ENCODE data around the gene CYP2W1.
"Not testable (repeated sequence)": the region's sequence is repeated elsewhere in the genome, so short reads cannot be mapped to it uniquely, and the experiment has no call there.

Gene CYP2W1

DNA sequence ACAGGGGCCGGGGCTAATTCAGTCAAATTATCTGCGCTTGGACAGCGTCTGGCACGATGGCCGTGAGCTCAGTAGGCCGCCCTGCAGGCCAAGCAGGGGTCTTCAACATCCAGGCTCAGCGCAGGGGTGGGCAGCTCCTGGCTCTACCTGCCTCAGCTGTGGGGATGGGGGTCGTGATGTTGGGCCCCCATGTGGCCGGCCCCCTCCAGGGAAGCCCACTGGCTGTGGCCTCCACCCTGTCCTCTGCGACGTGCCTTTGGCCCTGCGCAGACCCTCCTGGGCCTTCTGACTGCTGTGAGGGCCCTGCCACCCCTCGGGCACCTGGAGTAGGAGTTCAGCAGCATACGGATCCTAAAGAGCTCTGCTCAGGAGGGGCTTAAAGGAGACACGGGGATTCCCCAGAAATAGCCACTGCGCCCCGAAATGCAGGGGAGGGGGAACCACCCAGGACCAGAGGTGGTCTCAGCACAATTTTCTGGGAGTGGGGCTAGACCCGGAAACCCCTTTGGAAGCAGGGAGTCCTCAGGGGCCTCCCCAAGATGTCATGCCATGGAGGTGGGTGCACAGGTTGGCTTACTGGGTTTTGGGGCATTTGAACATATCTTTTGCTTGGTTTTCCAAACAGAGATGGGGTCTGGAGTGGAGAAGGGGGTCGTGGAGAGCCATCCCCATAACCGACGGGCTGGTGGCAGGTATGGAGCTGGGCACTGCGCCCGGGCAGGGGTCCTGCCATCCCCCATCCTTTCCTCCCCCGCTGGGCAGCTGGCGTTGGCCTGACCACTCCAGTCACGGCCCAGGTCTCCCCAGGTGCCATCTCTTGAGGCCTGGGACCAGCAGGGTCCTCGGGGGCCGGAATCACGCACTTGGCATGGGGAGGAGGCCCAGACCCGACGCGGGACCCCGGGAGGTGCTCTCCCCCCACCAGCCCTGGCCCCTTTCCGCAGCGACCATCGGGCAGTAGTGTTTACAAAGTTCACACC lies 24.5 kb upstream of the CYP2W1 start:
- DNase-seq (no peak), ATAC-seq (no peak)
- Mint-ChIP-seq H3K27me3 (peaks cover 17% of the 10 kb centered on the region), H3K4me1 (peaks cover 11% of the 10 kb centered on the region), H3K9me3 (no peaks in the 10 kb centered on the region), H3K27ac (no peak overlapping the region), H3K4me3 (no peak overlapping the region)

- Mint-ChIP-seq H3K27me3 (peaks cover 17% of the 10 kb centered on the region), H3K27ac (peak overlapping the region in 1 of 2 donors; percentile 19), H3K4me1 (peaks cover 19% of the 10 kb centered on the region), H3K9me3 (no peaks in the 10 kb centered on the region), H3K4me3 (no peak overlapping the region)
- no peak for ATAC-seq
- no peak for DNase-seq
Observed at GRCh38 chr7:959271-959670, 23.7 kb upstream of the CYP2W1 start.

DNA sequence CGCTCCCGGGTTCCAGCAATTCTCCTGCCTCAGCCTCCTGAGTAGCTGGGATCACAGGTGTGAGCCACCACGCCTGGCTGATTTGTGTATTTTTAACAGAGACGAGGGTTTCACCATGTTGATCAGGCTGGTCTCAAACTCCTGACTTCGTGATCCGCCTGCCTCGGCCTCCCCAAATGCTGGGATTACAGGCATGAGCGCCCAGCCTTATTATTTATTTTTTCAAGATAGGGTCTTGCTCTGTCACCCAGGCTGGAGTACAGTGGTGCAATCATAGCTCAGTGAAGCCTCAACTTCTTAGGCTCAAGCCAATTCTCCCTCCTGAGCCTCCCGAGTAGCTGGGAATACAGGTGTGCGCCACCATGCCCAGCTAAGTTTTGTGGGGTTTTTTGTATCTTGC lies 23.2 kb upstream of the CYP2W1 start:
- peaks cover 17% of the 10 kb centered on the region for H3K27me3 Mint-ChIP-seq
- peaks cover 23% of the 10 kb centered on the region for H3K4me1 Mint-ChIP-seq
- peak overlapping the region in 1 of 2 donors; percentile 19 for H3K27ac Mint-ChIP-seq
- not testable (repeated sequence) for ATAC-seq, H3K4me3 Mint-ChIP-seq, H3K9me3 Mint-ChIP-seq, DNase-seq

DNA sequence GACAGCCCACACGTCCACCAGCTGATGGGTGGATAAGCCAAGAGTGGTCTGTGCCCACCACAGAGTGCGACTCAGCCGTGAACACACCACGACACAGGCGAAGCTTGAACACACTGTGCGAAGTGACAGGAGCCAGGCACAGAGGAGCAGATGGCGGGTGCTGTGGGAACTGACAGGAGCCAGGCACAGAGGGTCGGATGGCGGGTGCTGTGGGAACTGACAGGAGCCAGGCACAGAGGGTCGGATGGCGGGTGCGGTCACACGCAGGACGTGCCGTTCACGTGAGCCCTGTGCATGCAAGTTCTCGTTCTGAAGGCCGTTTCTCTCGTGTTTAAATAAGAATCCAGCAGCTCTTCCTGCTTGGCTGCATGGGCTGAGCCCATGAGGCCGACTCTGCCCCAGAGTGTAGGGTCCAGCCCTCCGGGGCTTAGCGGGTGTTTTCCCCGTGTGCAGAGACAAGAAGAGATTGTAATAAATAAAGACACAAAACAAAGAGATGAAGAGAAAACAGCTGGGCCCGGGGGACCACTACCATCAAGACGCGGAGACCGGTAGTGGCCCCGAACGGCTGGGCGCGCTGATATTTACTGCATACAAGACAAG lies 22.6 kb upstream of the CYP2W1 start:
- Mint-ChIP-seq H3K9me3 (no peaks in the 10 kb centered on the region), H3K27me3 (peaks cover 17% of the 10 kb centered on the region), H3K27ac (peak overlapping the region in 1 of 2 donors; percentile 35), H3K4me3 (no peak overlapping the region), H3K4me1 (peaks cover 24% of the 10 kb centered on the region)
- DNase-seq (no peak), ATAC-seq (no peak)

- H3K9me3 Mint-ChIP-seq, ATAC-seq, H3K27ac Mint-ChIP-seq, H3K4me3 Mint-ChIP-seq, DNase-seq: not testable (repeated sequence)
- Mint-ChIP-seq H3K4me1 (peaks cover 26% of the 10 kb centered on the region), H3K27me3 (peaks cover 14% of the 10 kb centered on the region)
Observed at GRCh38 chr7:960972-961371, 22.0 kb upstream of the CYP2W1 start.

DNA sequence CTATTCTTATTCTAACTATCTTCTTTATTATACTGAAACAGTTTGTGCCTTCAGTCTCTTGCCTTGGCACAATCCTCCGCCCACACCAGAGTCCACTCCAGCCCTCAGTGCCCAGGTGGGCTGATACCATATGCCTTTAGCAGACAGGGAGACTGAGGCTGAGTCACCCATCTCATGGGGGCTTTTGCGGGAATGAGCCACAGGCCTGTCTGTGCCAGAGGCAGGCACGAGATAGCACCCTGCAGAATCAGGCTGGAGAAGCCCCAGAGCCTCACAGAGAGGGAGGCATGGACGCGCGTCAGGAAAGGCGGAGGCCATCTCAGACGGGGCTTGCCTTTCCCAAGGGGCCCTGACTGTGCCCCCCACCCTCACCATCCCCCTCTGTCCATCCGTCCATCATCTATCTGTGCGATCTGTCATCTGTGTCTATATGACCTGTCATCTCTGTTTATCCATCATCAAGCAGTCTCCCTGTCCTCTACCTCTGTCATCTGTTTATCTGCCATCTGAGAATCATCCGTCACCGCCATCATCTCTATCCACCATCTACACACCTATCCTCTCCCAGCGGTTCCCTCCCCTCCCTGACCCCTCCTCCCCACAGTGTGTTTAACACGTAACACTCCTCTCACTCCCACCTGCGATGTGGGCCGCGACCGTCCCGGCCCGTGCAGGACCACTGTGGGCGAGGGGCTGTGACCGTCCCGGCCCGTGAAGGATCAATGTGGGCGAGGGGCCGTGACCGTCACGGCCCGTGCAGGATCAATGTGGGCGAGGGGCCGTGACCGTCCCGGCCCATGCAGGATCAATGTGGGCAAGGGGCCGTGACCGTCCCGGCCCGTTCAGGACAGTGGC lies 21.2 kb upstream of the CYP2W1 start:
- DNase-seq (no peak), ATAC-seq (peak; percentile 8)
- no peak overlapping the region for H3K4me3 Mint-ChIP-seq
- H3K27me3 Mint-ChIP-seq, result peaks cover 9% of the 10 kb centered on the region
- H3K9me3 Mint-ChIP-seq, result no peaks in the 10 kb centered on the region
- peaks cover 33% of the 10 kb centered on the region for H3K4me1 Mint-ChIP-seq
- H3K27ac Mint-ChIP-seq, result peak overlapping the region in 1 of 2 donors; percentile 45

- H3K27ac Mint-ChIP-seq, result no peak overlapping the region
- DNase-seq (no peak), ATAC-seq (peak; percentile 39)
- H3K27me3 Mint-ChIP-seq, result peaks cover 9% of the 10 kb centered on the region
- H3K4me3 Mint-ChIP-seq, result no peak overlapping the region
- H3K9me3 Mint-ChIP-seq, result no peaks in the 10 kb centered on the region
- H3K4me1 Mint-ChIP-seq, result peaks cover 33% of the 10 kb centered on the region
Observed at GRCh38 chr7:962401-963081, 20.4 kb upstream of the CYP2W1 start.

DNA sequence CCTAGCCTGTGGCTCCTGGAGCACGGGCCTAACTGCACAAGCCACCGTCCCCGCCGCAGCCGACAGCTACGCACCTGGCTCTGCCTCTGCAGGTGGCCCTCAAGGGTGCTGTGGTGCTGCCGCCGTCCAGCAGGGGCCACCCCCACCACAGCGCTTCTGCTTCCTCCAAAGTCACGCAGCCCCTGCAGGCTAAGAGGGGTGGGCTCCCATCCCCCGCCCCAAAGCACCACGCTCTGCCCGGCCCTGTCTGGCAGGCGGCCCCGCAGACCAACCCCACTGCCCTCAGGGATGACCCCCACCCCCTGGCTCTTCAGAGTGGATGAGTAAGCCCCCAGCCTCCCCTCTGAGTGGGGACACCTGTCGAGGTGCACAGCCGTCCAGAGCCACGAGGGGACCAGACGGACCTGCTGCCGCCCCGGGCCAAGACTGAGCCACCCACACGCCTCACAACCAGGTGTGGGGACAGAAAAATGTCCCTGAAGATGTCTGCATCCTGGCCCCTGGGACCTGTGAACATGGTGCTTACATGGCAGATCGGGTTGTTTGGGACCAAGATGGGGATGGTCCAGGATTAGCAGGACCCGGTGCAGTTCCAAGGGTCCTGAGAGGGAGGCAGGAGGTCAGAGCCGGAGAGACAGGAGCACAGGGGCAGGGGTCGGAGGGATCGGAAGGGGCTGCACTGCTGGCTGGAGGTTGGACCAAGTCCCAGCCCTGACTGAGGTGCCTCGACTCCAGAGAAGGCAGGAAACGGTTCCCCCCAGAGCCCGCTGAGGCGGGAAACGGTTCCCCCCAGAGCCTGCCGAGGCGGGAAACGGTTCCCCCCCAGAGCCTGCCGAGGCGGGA lies 19.5 kb upstream of the CYP2W1 start:
- Mint-ChIP-seq H3K4me3 (peak overlapping the region in 1 of 2 donors; percentile 49), H3K4me1 (peaks cover 33% of the 10 kb centered on the region), H3K27ac (no peak overlapping the region), H3K9me3 (no peaks in the 10 kb centered on the region), H3K27me3 (peaks cover 9% of the 10 kb centered on the region)
- DNase-seq, result no peak
- peak; percentile 34 for ATAC-seq

DNA sequence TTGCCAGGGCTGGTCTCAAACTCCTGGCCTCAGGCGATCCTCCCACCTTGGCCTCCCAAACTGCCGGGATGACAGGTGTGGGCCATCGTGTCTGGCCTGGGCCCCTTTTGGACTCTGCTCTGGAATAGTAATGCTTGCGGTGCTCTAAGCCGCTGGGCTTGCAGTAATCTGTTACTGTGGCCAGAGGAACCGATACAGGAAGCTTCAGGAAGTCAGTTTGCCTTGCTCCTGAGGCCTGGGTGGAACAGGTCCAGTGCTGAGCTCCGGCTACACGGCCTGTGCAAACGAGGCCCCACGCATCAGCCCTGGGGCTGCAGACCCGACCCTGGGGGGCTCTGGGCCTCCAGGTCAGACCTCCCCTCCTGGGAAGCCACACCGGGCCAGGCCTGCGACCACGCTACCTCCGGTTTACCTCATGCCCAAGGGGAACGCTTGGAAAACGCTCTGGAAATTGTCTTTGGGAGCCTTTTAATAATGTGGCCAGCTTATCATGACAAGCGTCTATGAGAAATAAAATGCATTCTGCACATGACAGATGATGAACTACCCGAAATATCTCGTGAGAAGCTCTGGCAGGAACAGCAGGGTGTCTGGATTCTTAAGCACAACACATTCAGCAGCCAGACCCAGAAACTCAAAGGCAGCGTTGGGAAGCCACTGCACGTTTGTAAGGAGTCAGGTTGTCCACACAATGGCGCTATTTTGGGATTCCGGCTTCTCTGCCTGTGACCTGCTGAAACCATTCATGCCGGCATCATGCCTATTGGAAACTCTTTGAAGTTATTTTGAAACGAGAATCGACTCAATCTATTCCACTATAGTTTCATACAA lies 18.4 kb upstream of the CYP2W1 start:
- H3K27ac Mint-ChIP-seq, result peak overlapping the region in 1 of 2 donors; percentile 57
- no peak for DNase-seq
- no peaks in the 10 kb centered on the region for H3K9me3 Mint-ChIP-seq

GRCh38 chr7:966291-967069 lies 16.5 kb upstream of the CYP2W1 start:
- Mint-ChIP-seq H3K4me1 (peaks cover 49% of the 10 kb centered on the region), H3K27me3 (peaks cover 8% of the 10 kb centered on the region), H3K9me3 (no peaks in the 10 kb centered on the region), H3K27ac (no peak overlapping the region), H3K4me3 (no peak overlapping the region)
- ATAC-seq, result no peak
- DNase-seq, result no peak

More for the DNA sequence above, 18.4 kb upstream of the CYP2W1 start:
- ATAC-seq, result no peak
- H3K4me1 Mint-ChIP-seq, result peaks cover 35% of the 10 kb centered on the region
- H3K27me3 Mint-ChIP-seq, result peaks cover 9% of the 10 kb centered on the region
- H3K4me3 Mint-ChIP-seq, result peak overlapping the region in 1 of 2 donors; percentile 32

DNA sequence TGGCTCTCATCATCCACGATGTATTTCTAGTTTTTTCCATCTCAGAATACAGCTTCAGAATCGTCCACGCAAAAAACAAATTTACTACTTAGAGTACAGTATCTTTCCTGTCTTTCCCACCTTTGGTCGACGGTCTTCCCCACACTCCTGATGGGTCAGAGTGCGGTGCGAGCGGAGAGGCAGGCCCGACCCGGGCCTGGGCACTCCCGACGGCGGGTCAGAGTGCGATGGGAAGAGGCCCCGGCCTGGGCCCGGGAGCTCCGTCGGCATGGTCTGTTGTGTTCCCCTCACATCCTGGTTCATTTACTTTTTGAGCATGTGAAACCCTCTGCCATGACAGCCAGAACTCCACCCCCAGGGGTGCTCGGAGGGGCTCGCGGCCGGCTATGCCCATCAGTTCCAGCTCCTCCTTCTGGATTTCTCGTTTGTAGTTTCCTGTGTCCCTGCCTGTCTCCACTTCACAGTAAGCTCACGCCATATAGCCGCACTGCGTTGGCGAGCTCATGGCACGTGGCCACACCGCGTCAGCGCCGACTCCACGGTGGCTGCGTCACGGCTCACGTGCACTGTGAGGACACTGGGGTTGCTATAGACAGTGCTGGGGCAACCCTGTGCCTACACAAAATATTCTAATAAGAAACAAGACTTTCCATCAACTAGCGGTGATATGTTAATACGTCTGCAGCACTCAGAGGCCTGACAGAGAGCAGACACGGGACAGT lies 15.5 kb upstream of the CYP2W1 start:
- Mint-ChIP-seq H3K9me3 (no peaks in the 10 kb centered on the region), H3K4me3 (no peak overlapping the region), H3K4me1 (peaks cover 59% of the 10 kb centered on the region)

More for the DNA sequence above, 15.5 kb upstream of the CYP2W1 start:
- Mint-ChIP-seq H3K27me3 (no peaks in the 10 kb centered on the region), H3K27ac (no peak overlapping the region)
- no peak for ATAC-seq
- no peak for DNase-seq
